Fibroblast of the aortic adventitia (primary cell): ENCODE results near the gene AKR1C1. TPM values are rescaled to one million over a fixed set of nuclear protein-coding genes. Genes with fewer than 3 reads are reported as not detected.
"Not testable (repeated sequence)": the region's sequence is repeated elsewhere in the genome, so short reads cannot be mapped to it uniquely, and the experiment has no call there.

Experiments used
- DNase-seq: peaks from one replicate; pipeline ENCODE4 v3.0.0-alpha.2; 2010; ENCODE audit warnings: low read depth
- H3K4me3 ChIP-seq: 2 replicates; pipeline ENCODE4 v1.5.1; 2011; ENCODE audit warnings: low read depth, mild to moderate bottlenecking, control low read depth, low read length, moderate library complexity
- total RNA-seq: library from RNA; depleted of rRNA; stranded (reverse); fragments of >200 nt; gene quantifications from 2 replicates; pipeline ENCODE4 v1.2.3, GENCODE V29; 2012; ENCODE audit warnings: low replicate concordance
- TF ChIP-seq, protein P1 (sequence below): IDR thresholded peaks from 2 replicates; pipeline ENCODE4 v1.5.1; 2011; ENCODE audit warnings: mild to moderate bottlenecking, low read length, control low read depth, inconsistent platforms; ENCODE audit not compliant: insufficient read depth

Gene AKR1C1
- total RNA-seq, 1 donor, result 355 TPM

- not testable (repeated sequence) for DNase-seq, H3K4me3 ChIP-seq
These were observed 46.8 kb downstream of the AKR1C1 start for GRCh38 chr10:5010043-5010442.

DNA sequence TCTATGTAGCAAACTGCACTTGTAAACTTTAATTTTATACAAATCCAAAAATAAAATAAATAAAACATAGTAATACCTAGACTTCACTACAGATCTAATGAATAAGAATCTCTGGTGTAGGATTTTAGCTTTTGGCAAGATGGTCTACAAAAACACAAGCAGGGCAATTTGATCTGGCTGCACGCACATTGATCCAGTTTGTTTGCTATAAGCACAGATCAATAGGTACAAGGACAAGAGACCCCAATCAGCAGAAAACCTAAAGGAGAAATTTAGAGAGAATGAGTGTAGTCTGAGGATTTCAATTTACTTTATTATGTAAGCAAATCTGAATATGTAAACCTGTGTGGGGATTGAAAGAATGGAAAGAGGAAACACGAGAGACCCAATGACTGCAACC is 48.2 kb downstream of the AKR1C1 start:
- DNase-seq, H3K4me3 ChIP-seq: not testable (repeated sequence)

DNA sequence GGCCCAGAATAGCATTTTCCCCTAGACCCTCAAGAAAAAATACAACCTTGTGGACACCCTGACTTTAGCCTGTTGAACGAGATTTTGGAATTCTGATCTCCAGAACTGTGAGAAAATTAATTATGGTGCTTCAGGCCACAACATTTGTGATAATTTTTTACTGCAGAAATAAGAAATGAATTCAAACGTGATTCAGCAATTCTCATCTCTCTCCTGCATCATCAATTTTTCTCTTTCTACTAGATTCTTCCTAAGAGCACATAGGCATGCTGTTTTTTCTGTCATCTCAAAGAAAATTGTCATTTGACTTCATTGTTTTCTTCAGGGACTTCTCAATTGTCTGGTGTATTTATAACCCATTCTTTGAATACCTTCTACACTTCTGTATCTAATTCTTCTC is 49.4 kb downstream of the AKR1C1 start:
- H3K4me3 ChIP-seq, result no peak overlapping the region
- no peak for DNase-seq
- TF ChIP-seq, protein P1, sequence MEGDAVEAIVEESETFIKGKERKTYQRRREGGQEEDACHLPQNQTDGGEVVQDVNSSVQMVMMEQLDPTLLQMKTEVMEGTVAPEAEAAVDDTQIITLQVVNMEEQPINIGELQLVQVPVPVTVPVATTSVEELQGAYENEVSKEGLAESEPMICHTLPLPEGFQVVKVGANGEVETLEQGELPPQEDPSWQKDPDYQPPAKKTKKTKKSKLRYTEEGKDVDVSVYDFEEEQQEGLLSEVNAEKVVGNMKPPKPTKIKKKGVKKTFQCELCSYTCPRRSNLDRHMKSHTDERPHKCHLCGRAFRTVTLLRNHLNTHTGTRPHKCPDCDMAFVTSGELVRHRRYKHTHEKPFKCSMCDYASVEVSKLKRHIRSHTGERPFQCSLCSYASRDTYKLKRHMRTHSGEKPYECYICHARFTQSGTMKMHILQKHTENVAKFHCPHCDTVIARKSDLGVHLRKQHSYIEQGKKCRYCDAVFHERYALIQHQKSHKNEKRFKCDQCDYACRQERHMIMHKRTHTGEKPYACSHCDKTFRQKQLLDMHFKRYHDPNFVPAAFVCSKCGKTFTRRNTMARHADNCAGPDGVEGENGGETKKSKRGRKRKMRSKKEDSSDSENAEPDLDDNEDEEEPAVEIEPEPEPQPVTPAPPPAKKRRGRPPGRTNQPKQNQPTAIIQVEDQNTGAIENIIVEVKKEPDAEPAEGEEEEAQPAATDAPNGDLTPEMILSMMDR, result no peak

- no peak overlapping the region for H3K4me3 ChIP-seq
- no peak for DNase-seq
- TF ChIP-seq, protein P1, result no peak
These were observed 50.2 kb downstream of the AKR1C1 start for GRCh38 chr10:5013385-5013784.

DNA sequence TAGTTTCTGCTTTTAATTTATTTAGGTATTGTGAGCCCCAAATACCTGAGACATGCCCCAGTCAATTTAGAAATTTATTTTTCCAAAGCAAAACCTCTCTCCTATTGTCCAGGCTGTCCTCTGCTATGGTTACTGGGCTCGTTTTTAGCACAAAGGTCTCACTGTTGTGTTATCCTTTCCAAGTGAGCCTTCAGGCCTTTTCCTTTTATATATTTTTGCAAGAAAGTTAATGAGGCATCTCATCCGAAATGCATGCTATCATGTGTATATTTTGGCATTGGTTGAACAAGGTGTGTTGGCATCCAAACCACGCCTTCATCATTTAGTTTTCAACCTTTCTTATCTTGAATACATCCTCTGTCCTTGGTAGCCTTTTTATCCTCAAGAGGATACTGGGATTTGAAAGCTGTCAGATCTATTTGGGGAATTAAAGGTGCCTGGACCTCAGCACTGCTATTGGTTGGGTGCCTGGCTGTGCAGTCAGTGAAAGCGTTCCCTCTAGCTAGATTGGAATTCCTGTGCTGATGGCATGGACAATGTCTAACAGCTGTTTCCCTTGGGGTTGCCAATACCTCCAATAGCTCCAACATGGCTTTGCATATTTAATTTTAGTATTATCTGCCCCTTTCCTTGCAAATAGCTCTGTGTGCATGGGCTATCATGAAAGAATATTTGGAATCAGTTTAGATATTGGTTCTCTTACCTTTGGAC is 51.1 kb downstream of the AKR1C1 start:
- DNase-seq, H3K4me3 ChIP-seq: not testable (repeated sequence)

- no peak for DNase-seq
- H3K4me3 ChIP-seq, result no peak overlapping the region
- TF ChIP-seq, protein P1, result no peak
These were observed 51.7 kb downstream of the AKR1C1 start for GRCh38 chr10:5014936-5015335.

DNA sequence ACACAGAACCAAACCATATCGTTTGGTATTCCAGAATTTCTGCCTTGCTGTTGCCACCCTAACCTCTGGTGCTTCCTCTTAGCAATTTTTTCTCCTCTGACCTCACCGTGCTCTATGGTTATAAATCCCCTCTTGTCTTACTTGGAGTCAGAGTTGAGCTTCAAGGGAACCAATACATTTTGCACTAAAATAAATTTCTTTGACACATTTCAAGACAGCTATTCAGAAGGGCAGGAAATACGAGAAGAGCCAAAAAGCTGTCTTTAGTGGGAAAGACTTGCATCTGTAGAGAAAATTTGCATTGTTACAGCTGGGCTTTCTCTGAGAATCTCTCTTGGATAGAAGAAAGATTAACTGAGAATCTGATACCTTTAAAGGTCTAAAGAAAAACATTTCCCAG is 54.9 kb downstream of the AKR1C1 start:
- TF ChIP-seq, protein P1, result no peak
- H3K4me3 ChIP-seq, result no peak overlapping the region
- peak; percentile 56 for DNase-seq

DNA sequence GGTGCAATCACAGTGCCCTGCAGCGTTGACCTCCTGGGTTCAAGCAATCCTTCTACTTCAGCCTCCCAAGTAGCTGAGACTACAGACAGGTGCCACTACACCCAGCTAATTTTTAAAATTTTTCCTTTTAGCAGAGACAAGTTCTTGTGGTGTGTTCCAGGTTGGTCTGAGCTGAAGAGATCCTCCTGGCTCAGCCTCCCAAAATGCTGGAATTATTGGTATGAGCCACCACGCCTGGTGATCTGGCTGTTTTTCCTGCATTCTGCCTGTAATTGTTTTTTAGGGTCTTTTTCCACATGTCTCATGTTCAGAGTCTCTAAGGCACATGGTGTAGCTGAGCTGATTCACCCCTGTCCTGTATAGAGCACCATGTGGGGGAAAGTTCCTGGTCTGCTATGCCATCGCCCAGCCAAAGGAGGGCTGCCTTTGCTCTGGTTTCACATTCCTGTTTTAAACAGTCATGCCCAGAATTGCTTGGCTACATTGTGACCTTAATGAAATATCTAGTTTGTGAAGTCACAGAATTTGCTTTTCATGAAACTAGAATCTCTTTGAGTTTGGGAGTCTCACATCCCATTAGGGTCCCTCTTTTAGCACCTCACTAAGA is 55.6 kb downstream of the AKR1C1 start:
- not testable (repeated sequence) for H3K4me3 ChIP-seq
- TF ChIP-seq, protein P1, result peak; percentile 44
- DNase-seq, result peak; percentile 84

DNA sequence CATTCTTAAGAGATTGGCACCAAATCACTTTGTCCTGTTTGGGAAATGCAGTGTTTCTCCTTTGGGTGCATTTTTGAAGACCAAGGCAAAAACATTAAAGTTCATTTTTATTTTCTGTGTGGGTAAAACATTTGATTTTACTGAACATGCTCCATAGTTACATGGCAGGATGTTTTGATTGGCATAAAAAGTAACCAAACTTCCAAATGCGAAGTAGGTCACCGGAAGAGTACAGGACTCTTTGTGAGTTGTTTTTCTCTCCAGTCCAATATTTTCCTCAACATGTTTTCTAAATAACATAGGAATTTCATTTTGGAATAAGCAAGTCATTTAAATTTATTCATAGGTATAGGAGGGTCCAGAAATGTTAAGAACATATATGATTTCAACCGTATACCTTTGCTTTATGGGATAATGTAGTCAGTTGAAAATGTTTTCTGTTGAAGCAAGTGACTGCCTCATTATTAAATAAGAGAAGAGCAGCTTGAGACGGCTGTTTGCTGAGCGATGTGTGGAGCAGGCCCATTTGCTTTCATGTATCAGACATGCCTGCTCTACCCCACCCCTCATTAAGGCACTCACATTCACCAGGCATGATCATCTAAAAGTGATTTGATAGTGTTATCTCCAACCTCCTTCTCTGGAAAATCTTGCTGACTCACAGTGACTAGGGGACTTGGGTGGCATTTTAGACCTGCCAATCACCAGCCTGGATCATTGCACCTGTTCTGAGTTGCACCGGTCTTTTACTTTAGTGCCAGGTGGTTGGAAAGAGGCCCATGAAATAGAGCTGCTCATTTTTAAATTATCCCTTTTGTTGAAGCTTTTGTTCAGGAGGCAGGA is 56.8 kb downstream of the AKR1C1 start:
- DNase-seq, H3K4me3 ChIP-seq: not testable (repeated sequence)

DNA sequence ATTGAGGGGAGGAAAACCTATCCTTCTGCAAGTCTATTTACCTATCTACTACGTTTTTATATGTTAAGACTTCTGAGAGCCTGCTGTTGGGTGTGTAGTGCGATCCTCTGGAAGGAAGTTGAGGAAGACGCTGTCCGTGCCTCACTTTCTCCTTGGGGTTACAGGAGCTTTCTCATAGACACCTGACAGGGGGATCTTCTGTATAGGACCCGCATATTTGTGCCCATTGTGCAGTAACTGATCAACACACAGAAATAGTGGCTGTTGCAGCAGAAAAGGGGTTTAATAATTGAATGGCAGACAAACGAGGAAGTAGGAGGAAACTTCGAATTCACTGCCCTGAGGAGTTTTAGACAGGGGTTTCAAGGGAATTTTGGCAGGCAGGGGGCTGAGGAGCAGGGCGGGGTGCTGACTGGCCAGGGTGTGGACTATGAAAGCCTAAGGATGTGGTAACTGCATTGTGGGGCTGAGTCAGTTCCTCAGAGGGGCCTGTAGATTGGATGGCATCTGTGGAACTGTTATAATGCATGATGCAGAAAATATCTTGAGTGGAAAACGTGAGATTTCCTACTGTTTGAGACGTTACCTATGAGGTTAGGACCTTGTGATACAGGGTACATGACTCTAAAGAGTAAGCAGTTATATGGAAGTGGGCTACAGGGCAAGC is 58.5 kb downstream of the AKR1C1 start:
- H3K4me3 ChIP-seq, result not testable (repeated sequence)
- DNase-seq, result peak; percentile 46
